GM12872 (cell line): ENCODE results near the gene C2orf92.

Experiments used
- CTCF ChIP-seq: IDR thresholded peaks from 3 replicates; pipeline ENCODE4 v1.5.1; 2011; ENCODE audit warnings: low read depth, mild to moderate bottlenecking, low read length, moderate library complexity; ENCODE audit not compliant: insufficient read depth

Gene C2orf92

GRCh38 chr2:97703741-97704140 lies 34.2 kb downstream of the C2orf92 start:
- TF ChIP-seq CTCF = no peak

- no peak for TF ChIP-seq CTCF
These were observed 35.5 kb downstream of the C2orf92 start for GRCh38 chr2:97704989-97705388.

GRCh38 chr2:97706112-97706511 lies 36.6 kb downstream of the C2orf92 start:
- TF ChIP-seq CTCF = no peak

- no peak for TF ChIP-seq CTCF
These were observed 37.3 kb downstream of the C2orf92 start for GRCh38 chr2:97706708-97707345.

GRCh38 chr2:97707362-97708047 lies 38.0 kb downstream of the C2orf92 start:
- no peak for TF ChIP-seq CTCF

GRCh38 chr2:97708048-97708380 lies 38.5 kb downstream of the C2orf92 start:
- TF ChIP-seq CTCF = no peak

DNA sequence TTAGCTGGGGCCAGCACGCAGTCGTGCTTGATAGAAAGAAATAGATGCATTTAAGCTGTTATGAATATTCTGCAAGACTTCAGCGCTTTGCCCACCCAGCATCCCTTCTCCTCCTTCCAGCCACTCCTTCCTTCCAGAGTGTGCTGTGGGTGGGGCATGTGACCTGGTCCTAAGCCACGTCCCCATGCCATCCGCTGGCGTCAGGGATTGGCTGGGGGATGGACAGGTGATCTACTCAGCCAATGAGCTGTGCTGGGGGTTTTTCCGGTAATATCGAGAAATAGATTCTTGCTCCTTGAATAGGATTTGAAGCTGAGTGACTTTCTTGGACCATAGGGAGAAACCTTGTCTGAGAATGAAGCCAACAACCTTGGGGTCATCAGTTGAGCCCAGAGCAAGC lies 39.1 kb downstream of the C2orf92 start:
- TF ChIP-seq CTCF = no peak
